Activated CD4-positive, alpha-beta T cell treated with anti-CD3 and anti-CD28 coated beads for 4 hours (primary cell): Measurements from ENCODE around the gene IPO8.
"Not testable (repeated sequence)": the region's sequence is repeated elsewhere in the genome, so short reads cannot be mapped to it uniquely, and the experiment has no call there.

Experiments
- DNase-seq, 2 donors: peaks; one replicate each; pipeline ENCODE4 v3.0.0-alpha.2; 2020

Gene IPO8

DNA sequence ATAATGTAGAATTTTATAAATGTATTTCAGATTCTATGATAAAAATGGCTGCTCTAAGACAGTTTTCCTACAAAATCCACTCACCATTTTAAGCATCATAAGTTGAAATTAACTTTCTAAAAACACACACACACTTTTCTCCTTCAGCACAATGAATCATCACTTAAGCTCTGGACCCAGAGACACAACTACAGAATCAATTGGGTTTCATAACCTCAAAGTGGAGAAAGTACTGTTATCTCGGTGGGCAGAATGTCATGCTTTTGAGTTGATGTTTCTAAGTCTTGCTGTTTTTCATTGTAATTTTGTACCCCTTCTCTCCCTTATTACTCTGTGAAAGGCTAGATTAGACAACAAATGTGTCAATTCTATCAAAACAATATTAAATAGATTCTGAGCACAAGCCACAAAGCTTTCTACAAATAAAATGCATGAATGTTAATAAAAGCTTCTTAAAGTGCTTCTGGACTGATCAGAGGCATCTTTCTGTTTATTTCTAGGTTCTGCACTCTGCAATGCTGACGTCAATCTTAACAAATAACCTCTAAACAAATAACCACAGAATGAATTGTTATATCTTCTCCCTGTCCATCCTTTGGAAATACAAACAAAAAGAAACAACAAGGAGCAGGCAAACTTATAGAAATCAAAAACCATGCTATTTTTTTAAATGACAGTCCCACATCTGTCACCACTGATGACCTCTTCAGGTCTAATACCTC, 8.2 kb downstream of the IPO8 start:
- DNase-seq: no peak

DNA sequence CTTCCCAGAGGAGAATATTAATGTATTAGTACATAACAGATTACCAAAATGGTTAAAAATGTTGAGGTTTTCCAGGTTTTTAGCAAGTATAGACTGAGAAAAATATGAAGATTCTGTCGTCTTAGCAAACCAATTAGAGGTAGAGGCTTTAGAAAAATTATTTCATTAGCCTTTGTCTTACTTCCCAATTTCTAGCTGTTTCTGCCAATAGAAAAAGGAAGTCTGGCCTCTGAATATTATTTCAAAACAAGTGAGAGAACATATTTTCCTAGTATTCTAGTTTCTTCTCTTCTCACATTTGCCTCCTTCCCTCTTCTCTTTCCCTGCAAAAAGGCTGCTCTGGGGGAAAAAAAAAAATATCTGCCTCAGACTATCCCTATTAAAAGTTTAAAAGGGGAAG, 16.4 kb downstream of the IPO8 start:
- DNase-seq: no peak

DNA sequence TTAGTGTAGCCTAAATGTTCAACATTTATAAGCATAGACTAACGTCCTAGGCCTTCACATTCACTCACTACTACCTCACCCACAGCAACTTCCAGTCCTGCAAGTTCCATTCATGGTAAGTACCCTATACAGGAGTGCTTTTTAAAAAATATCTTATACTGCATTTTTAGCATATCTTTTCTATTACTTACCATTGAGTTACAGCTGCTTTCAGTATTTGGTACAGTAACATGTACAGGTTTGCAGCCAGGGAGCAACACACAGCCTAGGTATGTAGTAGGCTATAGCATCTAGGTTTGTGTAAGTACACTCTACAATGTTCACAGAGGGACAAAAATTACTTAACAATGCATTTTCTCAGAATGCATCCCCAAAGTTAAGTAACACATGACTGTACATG, 17.4 kb downstream of the IPO8 start:
- no peak for DNase-seq

DNA sequence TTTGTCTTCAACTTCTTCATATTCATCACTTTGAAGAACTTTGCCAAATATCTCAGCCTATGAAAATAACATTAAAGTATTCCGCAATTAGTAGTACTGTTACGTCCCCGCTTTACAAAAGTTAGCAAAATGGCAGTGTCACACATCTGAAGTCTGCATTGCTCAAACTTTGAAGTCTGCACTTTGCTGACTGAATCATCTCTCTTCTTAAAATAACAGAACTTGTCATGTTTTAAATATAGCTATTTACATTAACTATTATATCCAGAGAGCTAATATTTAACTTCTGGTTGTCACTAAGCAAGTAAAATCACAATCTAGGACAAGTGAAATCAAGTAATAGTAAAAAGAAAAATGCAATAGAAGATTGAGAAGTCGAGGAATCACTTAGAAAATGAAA, 34.5 kb downstream of the IPO8 start:
- no peak for DNase-seq

DNA sequence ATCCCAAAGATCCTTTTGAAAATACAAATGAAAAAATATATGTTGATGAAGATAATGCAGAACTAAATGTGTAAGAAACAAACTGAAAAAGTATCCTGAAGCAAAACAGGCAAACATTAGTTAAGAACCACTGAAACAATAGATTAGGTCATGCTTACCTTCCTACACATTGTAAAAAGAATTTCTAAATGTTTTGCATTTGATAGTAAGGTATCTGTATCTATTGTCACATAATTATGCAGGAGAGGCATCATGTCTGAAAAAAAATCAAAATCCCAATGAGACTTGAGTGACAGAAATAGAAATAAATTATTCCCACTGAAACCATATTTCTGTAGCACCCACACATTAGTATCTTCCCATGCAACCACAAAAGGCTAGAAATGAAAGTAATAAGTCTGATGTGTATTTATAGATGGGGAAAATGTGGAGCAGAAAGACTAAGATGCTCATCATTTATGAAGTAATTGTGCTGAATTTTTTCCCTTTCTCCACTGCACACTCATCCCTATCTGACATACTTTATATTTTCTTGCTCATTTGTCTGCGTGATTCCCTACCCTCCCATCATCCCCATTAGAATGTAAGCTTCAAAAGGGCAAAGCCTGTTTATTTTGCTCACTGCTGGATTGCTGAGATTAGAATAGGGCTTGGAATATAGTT, 43.5 kb downstream of the IPO8 start:
- DNase-seq: no peak

DNA sequence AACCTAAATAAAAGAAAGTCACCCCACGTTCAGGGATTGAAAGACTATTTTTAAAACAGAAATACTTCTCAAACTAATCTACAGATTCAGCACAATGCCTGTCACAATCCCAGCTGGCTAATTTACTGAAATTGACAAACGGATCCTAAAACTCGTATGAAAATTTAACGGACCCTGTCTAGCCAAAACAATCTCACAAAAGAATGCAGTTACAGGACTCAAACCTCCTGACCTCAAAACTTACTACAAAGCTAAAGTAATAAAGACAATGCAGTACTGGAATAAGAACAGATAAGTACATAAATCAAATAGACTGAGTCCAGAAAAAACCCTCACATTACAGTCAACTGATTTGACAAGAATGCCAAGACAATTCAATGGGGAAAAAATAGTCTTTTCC, 48.8 kb downstream of the IPO8 start:
- no peak for DNase-seq

DNA sequence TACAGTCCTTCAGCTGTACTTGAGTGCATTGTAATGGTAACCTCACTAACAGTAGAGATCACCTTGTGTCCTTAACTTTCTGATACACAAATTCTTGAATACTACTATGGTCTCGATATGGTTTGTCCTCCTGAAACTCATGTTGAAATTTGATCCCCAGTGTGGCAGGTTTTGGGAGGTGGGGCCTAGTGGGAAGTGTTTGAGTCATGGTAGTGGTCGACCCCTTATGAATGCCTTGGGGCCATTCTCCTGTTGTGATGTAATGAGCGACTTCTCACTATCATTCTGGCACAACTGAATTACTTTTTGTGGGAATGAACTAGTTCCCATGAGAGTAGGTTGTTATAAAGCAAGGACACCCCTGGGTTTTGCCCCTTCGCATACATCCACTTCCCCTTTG, 52.3 kb downstream of the IPO8 start:
- DNase-seq: no peak

DNA sequence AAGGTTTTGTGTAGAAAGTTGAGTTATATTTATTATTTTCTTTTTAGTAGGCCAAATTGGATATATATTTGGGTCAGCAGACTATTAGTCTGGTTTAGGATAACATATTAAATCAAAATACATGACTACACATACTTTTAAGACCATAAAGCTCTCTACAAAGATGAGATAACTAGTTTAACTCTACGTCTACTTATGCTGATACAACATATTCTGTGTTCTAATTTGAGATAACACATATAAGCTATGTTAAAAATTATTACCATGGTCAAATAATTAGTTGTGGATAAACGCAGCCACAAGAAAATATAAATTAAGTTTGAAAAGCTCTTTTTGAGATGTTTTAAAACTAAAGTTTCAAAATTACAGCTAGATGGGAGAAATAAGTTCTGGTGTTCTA, 55.3 kb downstream of the IPO8 start:
- no peak for DNase-seq

DNA sequence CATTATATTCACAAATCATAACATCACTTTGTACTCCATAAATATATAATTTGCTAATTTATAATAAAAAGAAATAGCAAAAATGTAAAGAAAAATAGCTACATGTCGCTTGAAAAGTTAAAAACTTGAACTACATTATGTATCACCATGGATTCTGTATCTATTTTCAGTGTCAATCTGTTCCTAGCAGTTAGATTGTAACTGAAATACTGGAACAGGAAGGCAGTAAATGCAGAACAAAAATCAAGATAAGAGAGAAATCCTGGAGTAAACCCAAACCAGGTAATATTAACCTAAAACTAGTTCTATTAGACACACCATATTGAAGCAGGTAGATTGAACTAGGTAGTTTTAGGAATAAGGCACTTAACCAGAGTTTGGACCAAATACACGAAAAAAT, 60.3 kb downstream of the IPO8 start:
- no peak for DNase-seq

DNA sequence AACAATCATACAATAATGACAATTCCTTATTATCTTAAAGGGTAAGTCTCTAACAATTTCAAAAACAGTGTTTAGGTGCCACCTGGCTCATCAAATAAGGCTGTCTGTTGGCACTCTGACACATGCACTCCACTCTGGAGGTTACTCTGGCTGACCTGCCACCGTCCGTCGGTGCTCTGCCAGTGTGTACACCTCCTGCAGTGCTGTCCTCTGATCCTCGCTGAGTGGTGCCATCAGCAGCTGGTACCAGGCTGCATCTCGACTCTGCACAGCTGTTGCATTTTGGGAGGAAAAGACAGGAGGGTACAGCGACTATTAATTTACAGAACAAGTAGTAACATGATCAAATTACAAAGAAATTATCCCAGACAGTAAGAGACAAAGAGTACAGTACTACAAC, 63.9 kb downstream of the IPO8 start:
- DNase-seq: no peak

DNA sequence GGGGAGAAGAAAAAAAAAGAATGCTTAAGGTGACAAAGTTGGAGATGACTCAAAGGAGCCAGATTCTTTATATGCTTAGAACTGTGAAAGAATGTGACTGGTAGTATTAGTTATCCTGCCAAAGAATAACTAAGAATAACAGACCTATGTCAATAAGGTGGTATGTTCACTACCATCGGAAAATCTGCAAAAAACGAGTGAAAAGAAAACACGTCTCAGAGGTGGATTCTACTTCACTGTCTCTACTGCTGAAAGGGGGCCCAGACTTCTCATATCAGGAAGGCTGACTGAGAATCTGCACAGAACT, 64.7 kb downstream of the IPO8 start:
- no peak for DNase-seq

DNA sequence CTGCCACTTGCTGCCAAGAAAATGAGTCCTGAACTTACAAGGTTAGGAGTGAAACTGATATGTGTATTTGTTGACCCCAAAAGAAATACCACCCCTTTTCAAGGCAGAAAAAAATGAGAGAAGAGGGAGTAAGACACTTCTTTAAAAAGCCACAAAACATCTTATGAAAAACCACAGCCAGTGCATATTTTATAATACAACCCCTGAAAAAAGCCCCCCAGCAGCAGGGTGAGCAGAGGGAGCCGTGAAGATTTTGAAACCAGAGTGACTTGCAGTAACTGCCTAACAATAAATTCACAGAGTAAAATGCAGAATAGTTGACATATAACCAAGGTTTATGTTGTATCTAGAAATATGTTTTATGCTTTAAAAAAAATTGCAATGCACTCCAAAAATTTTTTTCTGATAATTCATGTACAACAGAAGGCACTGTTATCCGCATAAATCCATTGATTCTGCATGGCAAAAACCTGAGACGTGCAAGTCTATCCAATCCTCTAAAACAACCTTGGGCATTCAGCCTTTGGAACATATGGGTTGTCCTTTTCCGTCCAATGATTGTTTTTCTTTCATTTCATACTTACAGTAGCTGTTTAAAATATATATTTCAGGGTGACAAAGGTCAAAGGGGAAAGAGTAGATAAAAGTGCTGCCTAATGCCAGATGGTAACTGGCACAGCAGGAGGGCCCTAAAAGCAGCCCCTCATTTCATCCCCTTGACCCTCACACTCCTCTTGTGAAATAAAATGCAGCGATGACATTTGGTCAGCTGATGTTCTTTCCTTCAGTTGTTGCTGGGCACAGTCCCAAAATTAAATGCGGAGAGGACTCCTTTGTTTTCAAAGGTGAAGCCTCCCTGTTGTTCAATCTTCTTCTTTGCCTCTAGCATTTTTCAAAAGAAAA, 65.3 kb downstream of the IPO8 start:
- no peak for DNase-seq

DNA sequence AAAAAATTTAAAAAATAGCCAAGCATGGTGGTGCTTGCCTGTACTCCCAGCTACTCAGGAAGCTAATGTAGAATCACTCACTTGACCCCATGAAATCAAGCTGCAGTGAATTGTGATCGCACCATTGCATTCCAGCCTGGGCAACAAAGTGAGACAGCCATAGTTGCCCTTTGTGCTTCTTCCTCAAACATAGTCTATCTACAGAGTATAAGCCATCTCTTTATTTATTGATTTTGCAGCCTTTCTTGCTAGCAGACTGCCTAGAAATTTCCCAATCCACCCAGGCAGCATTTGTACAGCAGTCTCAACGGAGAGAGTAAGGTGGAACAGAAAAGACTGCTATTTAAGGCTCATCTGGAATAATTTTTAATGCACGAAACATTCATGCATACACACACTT, 68.8 kb downstream of the IPO8 start:
- no peak for DNase-seq

DNA sequence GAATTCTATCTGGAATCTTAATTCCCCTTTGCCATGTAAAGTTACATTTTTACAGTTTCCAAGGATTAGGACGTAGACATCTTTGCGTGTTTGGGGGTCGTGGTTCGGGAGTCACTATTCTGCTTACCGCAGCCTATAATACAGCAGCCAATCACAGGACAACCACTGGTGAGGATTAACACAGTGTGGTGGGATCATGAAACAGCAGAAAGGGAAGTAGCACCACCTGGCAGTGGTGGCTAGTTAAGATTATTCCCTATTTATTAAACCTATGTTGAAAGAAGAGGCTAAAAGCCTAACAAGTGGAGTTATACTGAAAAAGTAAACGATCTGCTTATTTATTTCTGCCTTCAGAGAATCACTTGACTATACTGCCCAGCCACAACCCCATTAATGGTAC, 71.7 kb downstream of the IPO8 start:
- DNase-seq: no peak

DNA sequence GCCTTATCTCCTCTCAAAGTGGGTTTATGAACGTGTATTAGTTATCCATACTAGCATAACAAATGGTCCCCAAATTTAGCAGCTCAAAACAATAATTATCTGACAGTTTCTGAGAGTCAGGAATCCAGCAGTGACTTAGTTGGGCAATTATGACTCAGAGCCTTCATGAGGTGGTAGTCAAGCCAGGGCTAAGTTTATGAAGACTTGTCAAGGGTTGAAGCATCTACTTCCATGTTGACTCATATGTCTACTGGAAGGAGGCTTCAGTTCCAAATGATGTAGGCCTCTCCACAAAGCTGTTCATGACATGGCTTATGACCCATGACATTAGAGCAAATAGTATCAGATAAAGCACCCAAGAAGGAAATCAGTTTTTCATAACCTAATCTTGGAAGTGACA, 73.2 kb downstream of the IPO8 start:
- no peak for DNase-seq

DNA sequence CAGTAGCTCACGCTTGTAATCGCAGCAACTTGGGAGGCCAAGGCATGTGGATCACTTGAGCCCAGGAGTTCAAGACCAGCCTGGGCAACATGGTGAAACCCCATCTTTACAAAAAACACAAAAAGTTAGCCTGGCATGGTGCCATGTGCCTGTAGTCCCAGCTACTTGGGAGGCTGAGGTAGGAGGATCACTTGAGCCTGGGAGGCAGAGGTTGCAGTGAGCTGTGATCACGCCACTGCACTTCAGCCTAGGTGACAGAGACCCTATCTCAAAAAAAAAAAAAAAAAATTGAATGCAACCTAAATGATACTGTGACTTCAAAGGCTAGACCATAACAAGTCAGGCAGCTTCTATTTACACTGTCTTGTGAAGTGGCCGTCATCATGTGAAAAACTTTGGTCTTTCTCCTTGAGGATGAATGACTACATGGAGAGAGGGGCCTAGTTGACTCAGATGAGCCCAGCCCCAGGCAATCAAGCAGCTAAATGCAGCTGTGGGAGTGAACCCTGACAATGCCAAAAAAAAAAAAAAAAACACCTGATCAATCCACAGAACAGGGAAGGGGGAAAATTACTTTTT, 73.9 kb downstream of the IPO8 start:
- not testable (repeated sequence) for DNase-seq

DNA sequence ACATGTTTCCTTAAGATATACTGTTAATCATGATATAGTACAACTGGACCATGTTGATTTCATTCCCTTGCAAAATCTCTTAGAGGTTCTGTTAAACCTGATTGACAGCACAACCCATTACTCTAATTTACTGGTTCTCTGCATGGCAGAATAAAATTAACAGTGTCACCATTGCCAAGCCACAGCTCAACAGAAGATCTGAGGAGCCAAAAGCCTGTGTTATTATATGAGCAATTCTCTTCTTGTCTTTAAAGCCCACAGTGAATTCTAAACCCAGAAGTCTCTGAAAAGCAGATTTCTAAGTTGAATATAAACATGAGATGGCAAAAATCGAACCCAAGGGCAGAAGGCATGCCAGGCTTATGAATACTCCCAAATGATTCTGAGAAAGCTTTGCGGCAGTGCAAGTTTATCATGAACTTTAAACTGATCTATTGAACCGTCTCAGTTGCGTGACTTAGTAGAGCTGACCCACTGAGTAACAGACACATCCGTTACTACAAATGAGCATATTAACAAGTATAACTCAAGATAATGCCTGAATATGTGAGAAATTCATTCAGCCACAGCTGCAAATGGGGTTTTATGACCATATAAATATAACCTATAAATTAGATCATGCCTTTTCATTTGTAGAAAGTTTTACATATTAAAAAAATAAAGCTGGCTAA, 78.2 kb downstream of the IPO8 start:
- DNase-seq: no peak

DNA sequence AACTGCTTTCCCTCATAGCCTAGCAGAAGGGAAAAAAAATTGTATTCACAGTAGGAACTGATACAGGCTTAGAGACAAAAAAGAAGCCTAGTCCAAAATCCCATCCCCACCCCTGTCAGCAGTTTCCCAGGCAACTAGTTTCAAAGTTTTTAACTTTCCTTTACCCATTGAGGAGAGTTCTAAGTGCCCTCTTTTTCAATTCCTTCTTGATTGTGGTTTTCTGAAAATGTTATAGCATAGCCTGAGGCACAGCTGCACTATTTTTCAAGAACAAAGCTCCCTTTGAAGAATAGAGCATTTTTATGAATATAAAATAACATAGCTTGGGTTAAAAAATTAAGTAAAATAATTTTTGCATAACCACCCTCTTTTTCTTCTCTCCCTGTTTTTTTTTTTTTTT, 81.6 kb downstream of the IPO8 start:
- DNase-seq: no peak

DNA sequence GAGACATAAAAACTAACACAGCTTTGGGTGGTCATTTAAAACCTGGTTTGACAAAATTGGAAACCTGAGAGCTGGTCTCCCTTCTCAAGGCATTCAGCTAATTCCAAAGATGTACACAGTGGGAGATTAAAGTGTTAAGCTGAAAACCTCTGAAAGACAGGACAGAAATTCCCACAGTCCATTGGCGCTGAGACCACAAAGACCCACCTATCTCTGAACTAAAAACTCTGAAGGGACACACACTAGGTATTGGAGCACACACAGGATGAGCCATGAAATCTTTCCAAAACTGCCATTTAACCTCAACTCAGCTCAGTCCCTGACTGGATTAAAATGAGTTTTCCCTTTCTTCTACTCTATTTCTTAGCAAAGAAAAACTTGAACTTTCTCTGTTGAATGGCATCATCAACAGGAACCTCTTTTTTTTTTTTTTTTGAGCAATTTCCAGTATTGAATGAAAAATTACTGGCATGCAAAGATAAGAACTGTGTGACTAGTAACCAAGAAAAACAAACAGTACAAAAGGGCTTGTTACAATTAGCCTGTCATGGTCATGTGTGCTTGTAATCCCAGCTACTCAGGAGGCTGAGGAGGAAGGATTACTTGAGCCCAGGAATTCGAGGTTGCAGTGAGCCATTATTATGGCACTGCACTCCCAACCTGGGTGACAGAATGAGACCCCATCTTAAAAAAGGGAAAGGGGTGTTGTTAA, 82.4 kb downstream of the IPO8 start:
- no peak for DNase-seq

DNA sequence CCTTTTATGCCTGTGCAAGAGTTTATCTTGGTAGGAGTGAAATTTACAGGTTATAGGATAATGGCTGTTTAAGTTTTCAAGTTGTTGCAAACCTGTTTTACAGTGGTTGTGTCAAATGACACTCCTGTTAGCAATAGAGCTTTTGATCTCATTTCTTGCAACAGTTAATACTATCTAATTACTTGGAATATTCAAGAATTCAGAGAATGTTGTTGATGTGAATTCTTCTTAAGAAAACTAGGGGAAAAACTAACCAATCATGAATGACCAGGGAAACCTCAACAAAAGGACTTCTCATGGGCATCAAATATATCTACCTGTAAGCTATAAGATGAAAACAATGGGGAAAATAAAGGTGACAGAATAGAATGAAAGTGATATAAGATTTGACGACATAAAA, 85.0 kb downstream of the IPO8 start:
- DNase-seq: no peak

DNA sequence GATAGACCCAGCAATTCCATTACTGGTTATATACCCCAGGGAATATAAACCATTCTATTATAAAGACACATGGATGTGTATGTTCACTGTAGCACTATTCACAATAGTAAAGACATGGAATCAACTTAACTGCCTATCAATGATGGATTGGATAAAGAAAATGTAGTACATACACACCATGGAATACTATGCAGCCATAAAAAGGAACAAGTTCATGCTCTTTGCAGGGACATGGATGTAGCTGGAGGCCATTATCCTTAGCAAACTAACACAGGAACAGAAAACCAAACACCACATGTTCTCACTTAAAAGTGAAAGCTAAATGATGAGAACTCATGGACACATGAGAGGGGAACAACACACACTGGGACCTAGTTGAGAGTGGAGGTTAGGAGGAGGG, 85.8 kb downstream of the IPO8 start:
- DNase-seq: not testable (repeated sequence)

DNA sequence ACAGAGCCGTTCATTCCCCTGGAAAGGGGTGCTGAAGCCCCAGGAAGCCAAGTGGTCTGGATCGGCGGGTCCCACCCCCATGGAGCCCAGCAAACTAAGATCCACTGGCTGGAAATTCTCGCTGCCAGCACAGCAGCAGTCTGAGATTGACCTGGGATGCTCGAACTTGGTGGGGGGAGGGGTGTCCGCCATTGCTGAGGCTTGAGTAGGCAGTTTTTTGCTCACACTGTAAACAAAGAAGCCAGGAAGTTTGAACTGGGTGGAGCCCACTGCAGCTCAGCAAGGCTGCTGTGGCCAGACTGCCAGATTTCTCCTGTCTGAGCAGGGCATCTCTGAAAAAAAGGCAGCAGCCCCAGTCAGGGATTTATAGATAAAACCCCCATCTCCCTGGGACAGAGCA, 91.4 kb downstream of the IPO8 start:
- DNase-seq: not testable (repeated sequence)

DNA sequence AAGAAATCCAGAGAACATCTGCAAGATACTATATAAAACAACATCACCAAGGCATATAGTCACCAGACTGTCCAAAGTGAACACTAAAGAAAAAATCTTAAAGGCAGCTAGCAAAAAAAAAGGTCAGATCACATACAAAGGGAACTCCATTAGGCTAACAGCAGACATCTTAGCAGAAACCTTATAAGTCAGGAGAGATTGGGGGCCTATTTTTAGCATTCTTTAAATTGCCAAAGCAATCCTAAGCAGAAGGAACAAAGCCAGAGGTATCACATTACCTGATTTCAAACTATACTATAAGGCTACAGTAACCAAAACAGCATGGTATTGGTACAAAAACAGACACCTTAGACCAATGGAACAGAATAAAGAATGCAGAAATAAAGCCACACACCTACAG, 92.5 kb downstream of the IPO8 start:
- no peak for DNase-seq
